Skin epidermis (tissue), 12 donors: ENCODE measurements around the gene MAB21L2.
"Not testable (repeated sequence)": the region's sequence is repeated elsewhere in the genome, so short reads cannot be mapped to it uniquely, and the experiment has no call there.

Experiments used
- H3K27ac ChIP-seq, 21 experiments: fragments of 200-600 bp; sonication (generic) in 11 of 21; one replicate each; pipeline ENCODE4 v1.5.0; 2020; ENCODE audit warnings: mild to moderate bottlenecking in 3 of 21, inconsistent platforms in 2 of 21, moderate library complexity in 2 of 21
- H3K4me3 ChIP-seq, 7 experiments: fragments of 200-600 bp; sonication (generic) in 2 of 7; one replicate each; pipeline ENCODE4 v1.5.0; 2020; ENCODE audit warnings: inconsistent platforms in 2 of 7, mild to moderate bottlenecking in 2 of 7, moderate library complexity in 1 of 7

Gene MAB21L2

GRCh38 chr4:150582146-150582872, at the start of gene MAB21L2:
Gene MAB21L2 (plus strand): TSS chr4:150582151. CDS start chr4:150583030, 879 bp downstream.
- peak within 1 kb of the TSS in 4 of 7 experiments; percentile 6 to 16 (median 9) for H3K4me3 ChIP-seq
- no peak within 1 kb of the TSS for H3K27ac ChIP-seq

- H3K4me3 ChIP-seq = no peak overlapping the region
Measured at GRCh38 chr4:150533673-150534072, 48.3 kb upstream of the MAB21L2 start.

GRCh38 chr4:150534818-150535217, 47.1 kb upstream of the MAB21L2 start:
- Histone ChIP-seq H3K27ac (no peak overlapping the region), H3K4me3 (no peak overlapping the region)

More at GRCh38 chr4:150533673-150534072, 48.3 kb upstream of the MAB21L2 start:
- H3K27ac ChIP-seq = no peak overlapping the region

- H3K27ac ChIP-seq, H3K4me3 ChIP-seq: not testable (repeated sequence)
Measured at GRCh38 chr4:150537911-150538310, 44.0 kb upstream of the MAB21L2 start.

GRCh38 chr4:150540536-150540935, 41.4 kb upstream of the MAB21L2 start:
- Histone ChIP-seq H3K27ac (no peak overlapping the region), H3K4me3 (no peak overlapping the region)

- H3K27ac ChIP-seq = no peak overlapping the region
- no peak overlapping the region for H3K4me3 ChIP-seq
Measured at GRCh38 chr4:150540959-150541360, 41.0 kb upstream of the MAB21L2 start.

- H3K4me3 ChIP-seq = no peak overlapping the region
- H3K27ac ChIP-seq = no peak overlapping the region
Measured at GRCh38 chr4:150541681-150542080, 40.3 kb upstream of the MAB21L2 start.

GRCh38 chr4:150543042-150543441, 38.9 kb upstream of the MAB21L2 start:
- H3K4me3 ChIP-seq = no peak overlapping the region

GRCh38 chr4:150546286-150546685, 35.7 kb upstream of the MAB21L2 start:
- Histone ChIP-seq H3K4me3 (no peak overlapping the region), H3K27ac (no peak overlapping the region)

More at GRCh38 chr4:150543042-150543441, 38.9 kb upstream of the MAB21L2 start:
- no peak overlapping the region for H3K27ac ChIP-seq

GRCh38 chr4:150547154-150547838, 34.7 kb upstream of the MAB21L2 start:
- Histone ChIP-seq H3K27ac (no peak overlapping the region), H3K4me3 (no peak overlapping the region)

GRCh38 chr4:150557811-150558210, 24.1 kb upstream of the MAB21L2 start:
- not testable (repeated sequence) for H3K4me3 ChIP-seq, H3K27ac ChIP-seq

- Histone ChIP-seq H3K27ac (no peak overlapping the region), H3K4me3 (no peak overlapping the region)
Measured at GRCh38 chr4:150561143-150561737, 20.7 kb upstream of the MAB21L2 start.

- H3K27ac ChIP-seq = no peak overlapping the region
- H3K4me3 ChIP-seq = no peak overlapping the region
Measured at GRCh38 chr4:150562250-150562649, 19.7 kb upstream of the MAB21L2 start.

- no peak overlapping the region for H3K27ac ChIP-seq
- no peak overlapping the region for H3K4me3 ChIP-seq
Measured at GRCh38 chr4:150562751-150563150, 19.2 kb upstream of the MAB21L2 start.

- not testable (repeated sequence) for H3K4me3 ChIP-seq, H3K27ac ChIP-seq
Measured at GRCh38 chr4:150564967-150565366, 17.0 kb upstream of the MAB21L2 start.

- no peak overlapping the region for H3K4me3 ChIP-seq
- H3K27ac ChIP-seq = no peak overlapping the region
Measured at GRCh38 chr4:150567070-150567469, 14.9 kb upstream of the MAB21L2 start.

- no peak overlapping the region for H3K27ac ChIP-seq
- H3K4me3 ChIP-seq = no peak overlapping the region
Measured at GRCh38 chr4:150569384-150569987, 12.5 kb upstream of the MAB21L2 start.

- Histone ChIP-seq H3K4me3 (no peak overlapping the region), H3K27ac (no peak overlapping the region)
Measured at GRCh38 chr4:150569998-150570535, 11.9 kb upstream of the MAB21L2 start.

- H3K27ac ChIP-seq = no peak overlapping the region
- no peak overlapping the region for H3K4me3 ChIP-seq
Measured at GRCh38 chr4:150570862-150571261, 11.1 kb upstream of the MAB21L2 start.
